ENCODE data around the gene KRT16.
"Not testable (repeated sequence)": the region's sequence is repeated elsewhere in the genome, so short reads cannot be mapped to it uniquely, and the experiment has no call there.

KRT16 gene

DNA sequence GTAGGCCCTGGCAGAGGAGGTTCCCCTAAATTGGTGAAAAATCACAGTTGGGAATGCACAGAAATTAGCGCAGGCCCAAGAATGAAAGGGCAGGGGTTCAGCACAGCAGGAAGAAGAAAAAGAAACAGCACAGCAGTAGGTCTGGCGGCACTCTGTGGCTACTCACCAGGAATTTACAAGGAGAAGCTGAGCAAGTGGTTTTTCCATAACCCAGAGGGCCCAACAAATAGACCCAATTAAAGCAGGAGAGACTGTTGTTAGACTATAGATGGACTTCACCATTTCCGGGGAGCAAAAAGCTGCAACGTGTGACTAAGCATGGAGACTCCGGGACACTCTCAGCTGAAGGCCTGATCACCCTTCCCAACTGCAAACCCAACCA is 14.3 kb upstream of the KRT16 start:
- DNase-seq, result not testable (repeated sequence)

DNA sequence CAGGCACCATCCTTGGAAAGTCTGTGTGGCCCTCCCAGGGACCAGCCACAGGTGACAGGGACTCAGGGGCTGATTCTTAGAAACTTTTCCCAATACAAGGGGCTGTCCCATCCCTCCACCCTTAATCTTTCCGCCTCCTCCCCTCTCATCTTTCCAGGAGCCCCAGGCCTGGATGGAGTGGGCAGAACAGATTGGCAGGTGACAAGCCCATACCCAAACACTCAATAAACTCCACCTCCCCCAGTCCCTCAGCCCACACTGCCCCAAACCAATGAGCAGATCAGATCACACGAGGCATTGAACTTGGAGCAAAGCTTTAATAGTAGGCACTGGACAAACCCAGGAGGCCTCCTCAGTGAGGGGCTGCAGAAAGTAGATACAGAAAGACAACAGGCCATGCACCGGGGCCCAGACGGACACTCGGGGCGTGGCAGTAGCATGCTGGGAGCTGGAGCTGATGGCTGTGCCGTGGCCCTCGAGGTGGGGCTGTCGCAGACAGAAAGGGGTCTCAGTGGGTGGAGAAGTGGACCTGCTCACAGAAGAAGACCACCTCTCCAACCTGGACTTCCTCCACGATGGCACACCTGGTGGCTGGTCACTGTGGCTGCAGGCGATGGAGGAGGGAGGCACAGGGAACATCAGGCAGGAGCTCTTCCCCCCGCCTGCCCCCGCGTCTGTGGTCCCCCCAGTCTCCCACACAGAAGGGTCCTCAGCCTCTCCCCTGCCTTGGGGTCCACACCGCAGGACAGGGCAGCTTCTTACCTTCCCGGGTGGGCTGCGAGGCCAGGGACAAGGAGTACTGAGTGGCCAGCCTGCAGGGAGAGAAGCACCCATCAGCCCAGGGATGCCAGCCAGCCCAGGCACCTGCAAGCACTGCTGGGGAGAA is 13.7 kb upstream of the KRT16 start:
- not testable (repeated sequence) for DNase-seq

DNA sequence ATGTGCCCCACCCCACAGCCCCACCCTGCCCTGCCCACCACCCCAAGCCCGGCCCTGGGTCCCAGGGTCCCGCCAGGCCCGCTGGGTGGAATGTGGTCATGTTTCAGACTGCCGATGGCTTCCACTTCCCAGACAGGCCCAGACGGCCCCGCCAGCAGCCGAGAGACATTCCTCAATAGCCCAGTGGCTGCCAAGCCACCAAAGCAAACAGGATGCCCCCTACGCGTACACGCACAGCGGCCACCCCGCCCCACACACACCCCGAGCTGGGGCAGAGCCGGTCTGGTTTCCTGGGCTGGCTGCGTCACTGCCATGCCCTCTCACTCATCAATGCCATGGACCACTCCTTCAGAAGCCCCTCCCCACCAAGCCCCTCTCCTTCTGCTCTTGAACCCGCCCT is 13.0 kb upstream of the KRT16 start:
- peak in 1 of 2 donors; percentile 32 for DNase-seq

DNA sequence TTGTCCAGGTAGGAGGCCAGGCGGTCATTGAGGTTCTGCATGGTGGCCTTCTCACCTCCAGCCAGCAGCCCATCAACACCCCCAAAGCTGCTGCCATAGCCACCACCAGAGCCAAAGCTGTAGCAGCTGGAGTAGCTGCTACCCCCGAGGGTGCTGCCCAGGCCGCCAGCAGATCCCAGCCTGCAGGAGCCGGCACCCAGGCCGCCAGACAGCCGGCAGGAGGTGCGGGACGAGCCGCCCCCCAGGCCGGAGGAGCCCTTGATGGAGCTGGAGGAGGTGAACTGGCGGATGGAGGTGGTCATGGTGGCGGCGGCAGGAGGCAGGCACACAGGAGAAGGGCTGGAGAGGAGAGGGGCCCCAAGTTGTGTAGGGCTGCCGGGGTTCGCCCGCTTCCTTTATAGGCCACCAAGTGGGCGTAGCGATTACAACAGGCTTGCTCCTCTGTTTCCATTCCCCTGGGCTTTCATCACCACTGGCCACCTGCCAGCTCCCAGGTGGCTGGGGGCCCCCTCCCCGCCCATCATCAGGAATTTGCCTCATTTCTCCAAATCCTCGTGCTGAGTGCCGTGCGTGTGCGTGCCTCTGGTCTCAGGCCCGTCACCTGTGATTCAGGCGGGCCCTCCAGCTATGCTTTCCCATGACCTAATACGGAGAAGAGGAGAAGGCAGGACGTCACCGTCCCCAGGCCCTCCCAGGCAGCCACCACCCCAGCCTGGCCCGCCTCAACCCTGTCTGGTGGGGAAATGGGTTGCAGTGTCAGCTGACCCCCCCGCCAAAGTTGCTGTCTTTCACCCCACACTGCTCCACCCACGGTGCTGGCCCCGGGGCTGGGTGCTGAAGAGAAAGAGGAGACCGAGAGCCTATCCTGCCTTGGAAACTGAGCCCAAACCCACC is 11.9 kb upstream of the KRT16 start, which contains the start of gene KRT17:
Gene KRT17, minus strand, starts transcription at position 368 of the 894 bp plus-strand sequence. Its CDS starts 66 bp downstream, at position 302.
- no peak for DNase-seq

DNA sequence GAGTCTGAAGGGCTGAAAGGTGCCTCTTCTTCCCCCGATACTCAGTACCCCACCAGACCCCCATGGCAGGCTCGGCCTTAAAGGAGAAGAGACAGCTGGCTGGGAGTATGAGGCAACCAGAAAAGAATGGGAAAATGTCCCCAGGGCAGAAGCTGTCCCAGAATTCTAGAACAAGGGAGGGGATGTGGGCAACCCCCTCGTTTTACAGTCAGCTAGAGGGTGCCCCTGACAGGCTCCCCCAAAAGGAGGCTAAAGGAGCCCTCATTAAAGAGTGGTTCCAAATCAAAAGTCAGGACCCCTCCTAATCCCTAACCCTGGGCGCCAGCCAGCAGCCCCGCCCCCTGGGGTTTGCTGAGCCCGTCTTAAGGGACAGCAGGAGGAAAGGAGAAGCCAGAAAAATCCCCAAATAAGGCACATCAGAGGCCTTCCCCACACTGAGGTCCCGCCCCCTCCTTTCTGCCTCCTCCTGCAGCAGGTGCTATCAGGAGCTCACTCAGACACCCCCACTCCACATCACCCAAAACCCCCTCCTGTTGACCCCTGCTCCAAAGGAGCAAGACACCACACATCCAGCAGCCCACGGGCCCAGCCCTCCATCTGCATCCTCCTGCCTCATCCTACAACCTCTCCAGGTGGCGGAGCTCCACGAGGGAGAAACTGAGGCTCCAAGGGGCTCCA is 10.8 kb upstream of the KRT16 start:
- DNase-seq, result not testable (repeated sequence)

DNA sequence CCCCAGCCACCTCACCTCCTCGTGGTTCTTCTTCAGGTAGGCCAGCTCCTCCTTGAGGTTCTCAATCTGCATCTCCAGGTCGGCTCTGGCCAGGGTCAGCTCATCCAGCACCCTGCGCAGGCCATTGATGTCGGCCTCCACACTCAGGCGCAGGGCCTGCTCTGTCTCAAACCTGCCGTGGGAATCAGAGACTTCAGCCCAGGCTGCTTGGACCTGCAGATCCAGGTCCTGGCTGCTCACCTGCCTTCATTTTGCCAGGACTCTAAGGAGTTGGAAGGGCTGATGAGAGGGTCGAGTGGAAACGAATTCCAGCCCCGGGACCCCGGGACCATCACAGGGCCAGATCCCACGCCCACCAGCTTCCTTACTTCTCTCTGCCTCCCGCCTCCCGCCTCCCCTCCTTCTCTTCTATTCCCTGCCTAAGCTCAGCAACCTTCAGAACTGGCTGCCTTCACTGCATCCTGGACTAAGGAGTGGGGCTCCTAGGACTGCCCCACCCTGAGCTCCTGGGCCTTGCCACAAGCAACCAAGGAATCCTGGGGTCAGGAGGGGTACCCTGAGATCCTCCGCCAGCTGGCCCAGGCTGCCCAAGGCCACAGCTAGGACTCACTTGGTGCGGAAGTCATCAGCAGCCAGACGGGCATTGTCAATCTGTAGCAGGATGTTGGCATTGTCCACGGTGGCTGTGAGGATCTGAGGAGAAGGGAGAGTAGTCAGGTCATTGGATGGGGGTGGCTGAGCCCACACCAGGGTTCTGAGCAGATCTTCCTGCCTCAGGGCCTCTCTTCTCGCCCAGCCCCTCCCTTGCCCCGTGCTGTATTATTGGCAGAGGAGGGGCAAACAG is 10.0 kb upstream of the KRT16 start:
- not testable (repeated sequence) for DNase-seq

DNA sequence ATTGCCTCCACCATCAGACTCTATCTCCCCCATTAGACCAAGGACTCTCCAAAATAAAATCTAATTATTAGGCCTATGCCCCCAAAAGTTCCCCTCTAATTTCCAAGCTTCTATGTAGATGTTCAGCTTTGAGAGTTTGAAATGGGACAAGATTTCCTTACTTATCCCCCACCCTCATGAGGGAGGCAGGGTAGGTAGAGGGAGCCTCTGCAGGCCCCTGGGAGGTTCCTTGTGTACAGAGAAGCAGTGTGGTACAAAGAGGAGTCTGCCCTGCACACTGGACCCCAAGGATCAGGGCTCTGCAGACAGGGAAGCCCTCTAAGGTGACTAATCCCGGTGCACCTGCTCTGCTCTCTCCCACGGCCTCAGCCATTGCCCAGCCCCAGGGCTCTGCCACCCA is 9.3 kb upstream of the KRT16 start:
- DNase-seq, result no peak

DNA sequence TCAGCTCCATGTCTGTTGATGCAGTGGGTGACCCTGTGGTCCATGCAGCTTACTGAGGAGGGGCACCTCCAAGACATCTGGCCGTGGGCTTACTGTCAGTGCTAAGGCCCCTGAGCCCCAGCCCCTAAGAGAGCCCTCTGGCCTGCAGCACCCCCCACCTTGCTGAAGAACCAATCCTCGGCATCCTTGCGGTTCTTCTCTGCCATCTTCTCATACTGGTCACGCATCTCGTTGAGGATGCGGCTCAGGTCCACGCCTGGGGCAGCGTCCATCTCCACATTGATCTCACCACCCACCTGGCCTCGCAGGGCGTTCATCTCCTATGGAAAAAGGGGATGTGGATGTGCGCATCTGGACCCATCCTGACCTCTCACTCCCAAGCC is 8.9 kb upstream of the KRT16 start:
- DNase-seq, result not testable (repeated sequence)

DNA sequence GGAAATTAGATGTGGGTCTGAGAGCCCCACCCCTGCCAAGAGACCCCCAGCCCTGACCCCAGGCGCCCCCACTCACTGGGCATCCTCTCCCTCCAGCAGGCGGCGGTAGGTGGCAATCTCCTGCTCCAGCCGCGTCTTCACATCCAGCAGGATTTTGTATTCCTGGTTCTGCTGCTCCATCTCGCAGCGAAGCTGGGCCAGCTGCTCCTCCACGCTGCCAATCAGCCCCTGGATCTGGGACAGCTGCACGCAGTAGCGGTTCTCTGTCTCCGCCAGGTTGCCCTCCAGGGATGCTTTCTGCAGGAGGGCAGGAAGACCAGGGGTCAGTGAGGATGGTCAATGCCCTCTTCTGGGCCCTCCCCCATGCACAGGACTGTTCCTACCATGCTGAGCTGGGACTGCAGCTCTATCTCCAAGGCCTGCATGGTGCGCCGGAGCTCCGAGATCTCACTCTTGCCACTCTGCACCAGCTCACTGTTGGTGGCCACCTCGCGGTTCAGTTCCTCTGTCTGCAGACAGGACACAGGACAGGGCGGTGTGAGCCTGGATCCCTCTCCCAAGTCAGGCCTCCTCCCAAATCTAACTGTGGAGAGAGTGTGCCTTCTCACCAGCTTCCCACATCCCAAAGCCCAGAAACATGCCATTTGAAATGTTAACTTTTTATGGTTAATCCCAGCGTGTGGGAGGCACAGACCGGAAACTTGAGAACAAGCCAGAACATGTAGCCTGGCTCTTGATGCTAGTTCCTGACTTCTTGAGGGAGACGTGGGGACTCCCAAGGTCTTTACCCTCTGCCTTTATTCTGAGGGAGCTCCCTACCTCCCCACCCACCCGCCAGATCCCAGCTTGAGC is 8.2 kb upstream of the KRT16 start:
- no peak for DNase-seq

DNA sequence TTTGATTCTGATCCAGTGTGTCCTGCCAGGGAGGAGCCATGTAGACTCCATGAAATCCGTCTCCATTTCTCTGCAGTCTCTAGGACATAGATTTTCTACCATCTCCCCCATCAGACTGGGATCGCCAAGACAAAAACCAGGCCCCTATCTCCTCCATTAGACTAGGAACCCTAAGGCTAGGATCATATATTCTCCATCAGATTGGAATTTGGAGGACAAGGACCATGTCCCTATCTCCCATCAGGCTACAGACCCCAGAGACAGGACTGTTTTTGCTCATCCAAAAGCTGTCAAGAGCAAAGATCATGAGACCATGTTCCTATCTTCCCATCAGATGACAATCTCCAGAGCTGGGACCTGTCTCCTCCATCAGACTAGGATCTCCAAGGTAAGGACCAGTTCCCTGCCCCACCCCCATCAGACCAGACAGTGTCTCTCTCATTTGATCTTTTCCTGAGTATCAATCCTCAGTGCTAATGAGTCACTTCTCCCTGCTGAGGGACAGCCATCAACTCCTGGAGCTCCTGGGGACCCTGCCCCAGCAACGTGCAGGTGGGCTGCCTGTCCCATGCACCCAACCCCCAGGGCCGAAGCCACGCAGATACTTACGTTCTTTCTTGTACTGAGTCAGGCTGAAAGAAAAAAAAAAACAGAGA is 7.5 kb upstream of the KRT16 start:
- DNase-seq, result not testable (repeated sequence)

DNA sequence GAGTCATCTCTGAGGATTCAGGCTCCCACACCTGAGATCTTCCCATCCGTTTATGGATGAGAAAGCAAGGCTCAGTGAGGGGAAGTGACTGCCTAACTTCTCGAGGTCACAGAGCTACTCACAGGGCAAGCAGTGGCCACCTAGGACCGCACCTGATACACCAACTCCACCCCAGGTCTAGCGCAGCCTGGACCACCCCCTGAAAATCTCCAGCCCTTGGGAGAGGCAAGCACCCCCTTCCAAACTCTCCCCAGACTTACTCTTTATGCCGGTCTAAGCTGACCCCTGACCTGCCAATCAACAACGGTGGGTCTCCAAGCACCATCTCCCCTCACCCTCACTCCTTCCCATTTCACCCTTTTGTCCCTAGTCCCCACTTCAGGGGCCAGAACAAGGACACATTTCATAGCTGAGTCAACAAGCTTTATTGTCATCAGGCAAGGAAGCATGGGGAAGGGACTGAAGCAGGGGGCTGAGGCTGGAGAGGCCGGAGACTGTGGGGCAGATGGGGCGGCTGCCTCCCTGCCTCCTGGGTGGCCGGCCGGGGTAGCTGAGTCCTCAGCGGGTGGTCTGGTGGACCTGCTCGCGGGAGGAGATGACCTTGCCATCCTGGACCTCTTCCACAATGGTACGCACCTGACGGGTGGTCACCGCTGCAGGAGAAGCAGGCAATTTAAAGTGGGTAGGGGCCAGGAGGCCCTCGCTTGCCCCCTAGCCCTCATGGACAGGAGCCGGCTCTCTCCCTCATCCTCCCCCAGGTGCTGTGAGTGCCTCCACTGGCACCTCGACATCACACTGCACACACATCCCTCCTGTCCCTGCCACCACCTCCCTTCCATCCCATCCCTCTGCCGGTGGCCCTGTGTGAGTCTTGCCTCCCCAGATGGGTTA is 6.7 kb upstream of the KRT16 start:
- DNase-seq, result no peak

DNA sequence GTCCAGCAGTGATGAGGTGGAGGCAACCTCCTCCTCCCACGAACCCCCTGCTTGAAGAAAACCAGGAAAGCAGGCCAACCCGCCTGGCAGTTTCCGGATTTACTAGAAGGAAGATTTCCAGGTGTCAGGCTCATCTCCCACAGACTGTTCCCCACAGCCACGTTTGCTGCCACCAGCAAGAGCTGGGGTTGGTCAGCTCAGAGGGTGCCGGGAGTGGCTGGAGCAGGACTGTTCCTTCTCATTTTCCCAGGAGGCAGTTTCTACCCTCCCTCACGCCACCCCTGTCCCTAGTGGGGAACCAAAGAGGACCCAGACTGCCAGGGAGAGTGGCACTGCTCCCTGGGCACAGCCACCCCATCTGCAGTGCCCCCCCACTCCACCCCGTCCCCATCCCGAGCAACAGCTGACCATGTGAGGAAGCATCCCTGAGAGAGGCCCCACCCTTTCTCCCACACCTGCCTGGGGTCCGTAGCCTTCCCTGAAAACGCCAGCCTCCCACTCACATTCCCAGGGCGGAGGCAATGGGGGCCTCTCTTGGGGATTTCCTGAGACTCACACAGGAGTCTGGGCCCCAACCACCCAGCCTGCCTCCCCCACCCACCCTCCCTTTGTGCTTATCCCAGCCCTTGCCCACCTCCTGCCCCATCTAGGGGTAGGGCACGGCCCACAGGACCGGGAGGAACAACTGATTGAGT is 5.9 kb upstream of the KRT16 start:
- DNase-seq, result no peak

DNA sequence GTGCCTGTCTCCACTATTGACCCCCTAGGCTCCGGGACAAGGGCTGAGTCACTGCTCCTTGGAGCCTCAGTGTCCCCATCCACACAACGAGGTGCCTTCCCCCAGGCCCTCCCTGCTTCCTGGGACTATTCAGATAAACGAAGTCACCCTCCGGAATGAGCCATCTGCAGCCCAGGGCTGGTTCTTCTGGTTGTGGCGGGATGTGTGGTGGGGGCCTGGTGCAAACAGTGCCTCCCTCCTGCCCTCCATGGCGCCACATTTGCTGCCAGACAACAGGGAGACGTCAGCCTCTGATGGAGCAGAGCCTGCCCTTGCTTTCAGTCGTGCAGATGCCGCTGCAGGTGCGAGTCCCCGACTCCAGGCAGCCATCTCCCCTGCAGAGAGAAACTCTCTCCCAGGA is 5.1 kb upstream of the KRT16 start:
- no peak for DNase-seq

DNA sequence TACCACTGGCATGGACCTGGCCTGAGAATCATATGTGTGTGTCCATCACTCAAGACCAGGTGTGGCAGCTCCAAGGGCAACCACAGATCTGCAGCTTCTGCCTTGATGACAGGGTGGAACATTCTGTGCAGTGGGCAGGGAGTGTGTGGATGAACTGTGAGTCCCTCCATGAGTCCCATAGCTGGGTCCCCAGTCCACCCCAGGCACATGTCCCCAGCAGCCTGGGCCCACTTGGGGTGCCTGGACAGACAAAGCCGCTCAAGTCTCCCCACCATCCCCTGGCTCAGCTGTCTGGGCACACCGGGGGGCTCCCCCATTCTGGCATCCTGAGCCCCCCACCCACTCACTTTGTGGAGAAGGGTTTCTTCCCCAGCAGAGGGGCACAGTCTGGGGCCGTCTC is 4.6 kb upstream of the KRT16 start:
- no peak for DNase-seq

DNA sequence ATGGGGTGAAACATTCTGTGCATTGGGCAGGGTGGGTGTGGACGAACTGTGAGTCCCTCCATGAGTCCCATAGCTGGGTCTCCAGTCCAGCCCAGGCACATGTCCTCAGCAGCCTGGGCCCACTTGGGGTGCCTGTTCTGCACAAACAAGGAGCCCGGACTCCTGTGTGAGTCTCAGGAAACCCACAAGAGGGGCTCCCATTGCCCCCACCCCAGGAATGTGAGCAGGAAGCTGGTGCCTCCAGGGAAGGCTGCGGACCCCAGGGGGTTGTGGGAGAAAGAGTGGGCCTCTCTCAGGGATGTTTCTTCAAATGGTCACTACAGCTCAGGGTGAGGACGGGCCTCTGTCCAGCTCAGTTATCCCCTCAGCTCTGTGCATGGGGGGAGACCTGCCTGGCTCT is 3.9 kb upstream of the KRT16 start:
- DNase-seq, result not testable (repeated sequence)

DNA sequence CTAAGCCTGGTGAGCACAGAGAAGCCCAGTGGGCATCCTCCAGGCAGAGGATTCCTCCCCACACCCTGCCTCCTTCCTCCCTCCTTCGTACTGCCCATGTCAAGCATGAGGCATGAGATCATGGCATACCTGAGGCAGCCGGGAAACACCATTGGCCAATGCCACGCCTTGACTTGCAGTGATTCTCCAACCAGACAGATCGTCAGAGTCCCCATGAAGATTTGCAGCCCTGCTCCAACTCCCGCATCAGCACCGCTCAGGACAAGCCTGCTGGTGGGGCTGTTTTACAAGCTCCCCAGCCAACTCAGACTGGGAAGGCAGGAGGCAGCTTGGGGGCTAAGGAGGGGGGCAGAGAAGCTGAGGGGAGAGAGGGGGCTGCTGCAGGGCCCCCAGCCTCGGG is 2.9 kb upstream of the KRT16 start:
- DNase-seq, result no peak

DNA sequence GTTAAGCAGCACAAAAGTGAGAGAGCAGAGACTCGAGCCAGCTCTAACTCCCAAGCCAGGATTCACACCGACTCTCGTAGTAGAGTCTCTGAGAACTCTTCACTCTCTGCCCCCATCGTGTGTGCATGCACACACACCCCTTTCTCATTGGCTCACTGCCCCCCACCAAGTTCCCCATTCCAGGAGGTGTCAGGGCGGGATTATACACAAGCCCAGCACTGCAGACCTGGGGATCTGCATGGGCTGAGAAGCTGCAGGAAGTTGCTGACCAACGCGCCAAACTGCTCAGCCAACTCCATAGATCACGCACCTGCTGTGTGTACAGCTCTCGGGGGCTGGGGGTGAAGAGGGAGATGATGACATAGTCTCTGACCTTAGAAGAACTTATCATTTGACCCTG is 2.2 kb upstream of the KRT16 start:
- not testable (repeated sequence) for DNase-seq

DNA sequence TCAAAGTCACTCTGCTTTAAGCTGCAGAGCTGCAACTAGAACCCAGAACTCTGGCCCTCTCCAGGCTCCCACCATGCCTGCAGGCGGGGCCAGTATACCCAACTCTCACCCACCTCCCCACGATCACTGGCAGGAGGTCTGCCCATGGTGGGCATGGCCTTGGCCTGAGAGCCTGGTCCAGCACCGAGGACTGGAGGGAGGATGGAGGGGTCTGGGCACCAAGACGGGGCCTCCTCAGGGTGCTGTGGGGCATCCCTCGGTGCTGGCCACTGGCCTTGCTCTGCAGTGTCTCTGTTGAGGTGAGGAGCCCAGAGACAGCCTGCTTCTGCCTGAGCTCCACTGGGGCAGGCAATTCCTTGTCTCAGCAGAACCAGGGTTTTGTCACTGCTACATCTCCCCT is 1.5 kb upstream of the KRT16 start:
- DNase-seq, result no peak

Data from bone marrow (tissue), 2 donors.